Measurements from ENCODE around the gene LIPC.

Gene LIPC

GRCh38 chr15:58478035-58478434 lies 46.2 kb downstream of the LIPC start:
- Histone ChIP-seq H3K9ac (ENCODE audit: low read length) (no peak overlapping the region), H3K9me3 (ENCODE audit: low read length) (no peaks in the 10 kb centered on the region), H3K4me3 (ENCODE audit: low read depth in 1 of 2, low read length in 2 of 2) (no peak overlapping the region), H3K27ac (ENCODE audit: low read depth, low read length) (no peak overlapping the region), H3K27me3 (ENCODE audit: control insufficient read depth in 1 of 2, insufficient read depth in 2 of 2, low read length in 2 of 2) (no peaks in the 10 kb centered on the region), H3K4me1 (ENCODE audit: insufficient read depth, low read length) (no peaks in the 10 kb centered on the region), H3K36me3 (ENCODE audit: insufficient read depth, low read length) (no peaks in the 10 kb centered on the region)

DNA sequence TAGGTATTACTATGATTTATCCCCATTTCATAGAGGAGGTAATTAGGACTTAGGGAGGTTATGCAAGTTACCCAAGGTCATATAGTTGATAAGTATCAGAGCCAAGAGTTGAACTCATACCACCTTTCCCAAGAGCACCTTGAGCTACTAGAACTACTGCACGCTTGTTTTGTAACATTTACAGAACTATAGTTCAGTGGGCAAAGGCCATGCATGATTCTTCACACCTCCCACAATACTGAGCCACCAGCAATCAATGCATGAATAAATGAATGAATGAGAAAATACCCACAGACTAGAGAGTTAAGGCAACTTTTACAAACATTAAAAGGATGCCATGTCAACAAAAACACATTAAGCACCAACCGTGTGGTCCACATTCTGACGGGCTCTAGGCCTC lies 46.8 kb downstream of the LIPC start:
- Histone ChIP-seq H3K36me3 (ENCODE audit: insufficient read depth, low read length) (no peaks in the 10 kb centered on the region), H3K4me3 (ENCODE audit: low read depth in 1 of 2, low read length in 2 of 2) (no peak overlapping the region), H3K9ac (ENCODE audit: low read length) (no peak overlapping the region), H3K4me1 (ENCODE audit: insufficient read depth, low read length) (no peaks in the 10 kb centered on the region), H3K27me3 (ENCODE audit: control insufficient read depth in 1 of 2, insufficient read depth in 2 of 2, low read length in 2 of 2) (no peaks in the 10 kb centered on the region), H3K27ac (ENCODE audit: low read depth, low read length) (no peak overlapping the region), H3K9me3 (ENCODE audit: low read length) (no peaks in the 10 kb centered on the region)

DNA sequence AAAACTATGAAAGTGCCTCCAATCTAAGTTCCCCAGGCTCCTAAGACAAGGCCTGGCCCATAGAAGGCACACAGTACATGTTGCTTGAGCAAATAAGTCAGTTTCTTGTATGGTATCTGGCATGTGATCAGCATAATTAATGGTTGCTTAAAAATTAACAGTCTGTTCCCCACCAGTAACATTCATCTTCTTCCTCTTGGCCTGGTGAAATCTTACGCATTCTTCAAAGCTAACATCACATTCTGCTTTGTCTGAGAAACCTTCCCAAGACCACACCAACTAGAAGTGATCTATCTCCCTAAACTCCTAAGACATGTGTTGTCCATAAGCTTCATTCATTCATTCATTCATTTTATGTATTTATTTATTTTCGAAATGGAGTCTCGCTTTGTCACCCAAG lies 48.1 kb downstream of the LIPC start:
- Histone ChIP-seq H3K9ac (ENCODE audit: low read length) (no peak overlapping the region), H3K4me3 (ENCODE audit: low read depth in 1 of 2, low read length in 2 of 2) (no peak overlapping the region), H3K9me3 (ENCODE audit: low read length) (no peaks in the 10 kb centered on the region), H3K27me3 (ENCODE audit: control insufficient read depth in 1 of 2, insufficient read depth in 2 of 2, low read length in 2 of 2) (no peaks in the 10 kb centered on the region), H3K27ac (ENCODE audit: low read depth, low read length) (no peak overlapping the region), H3K4me1 (ENCODE audit: insufficient read depth, low read length) (no peaks in the 10 kb centered on the region), H3K36me3 (ENCODE audit: insufficient read depth, low read length) (no peaks in the 10 kb centered on the region)

GRCh38 chr15:58483376-58483775 lies 51.6 kb downstream of the LIPC start:
- Histone ChIP-seq H3K36me3 (ENCODE audit: insufficient read depth, low read length) (no peaks in the 10 kb centered on the region), H3K27ac (ENCODE audit: low read depth, low read length) (no peak overlapping the region), H3K9ac (ENCODE audit: low read length) (no peak overlapping the region), H3K4me1 (ENCODE audit: insufficient read depth, low read length) (no peaks in the 10 kb centered on the region), H3K4me3 (ENCODE audit: low read depth in 1 of 2, low read length in 2 of 2) (no peak overlapping the region), H3K27me3 (ENCODE audit: control insufficient read depth in 1 of 2, insufficient read depth in 2 of 2, low read length in 2 of 2) (no peaks in the 10 kb centered on the region), H3K9me3 (ENCODE audit: low read length) (no peaks in the 10 kb centered on the region)

GRCh38 chr15:58484791-58485600 lies 53.2 kb downstream of the LIPC start:
- Histone ChIP-seq H3K4me1 (ENCODE audit: insufficient read depth, low read length) (no peaks in the 10 kb centered on the region), H3K4me3 (ENCODE audit: low read depth in 1 of 2, low read length in 2 of 2) (no peak overlapping the region), H3K27me3 (ENCODE audit: control insufficient read depth in 1 of 2, insufficient read depth in 2 of 2, low read length in 2 of 2) (no peaks in the 10 kb centered on the region), H3K27ac (ENCODE audit: low read depth, low read length) (no peak overlapping the region), H3K9ac (ENCODE audit: low read length) (no peak overlapping the region), H3K36me3 (ENCODE audit: insufficient read depth, low read length) (no peaks in the 10 kb centered on the region), H3K9me3 (ENCODE audit: low read length) (no peaks in the 10 kb centered on the region)

GRCh38 chr15:58486062-58486461 lies 54.3 kb downstream of the LIPC start:
- Histone ChIP-seq H3K27ac (ENCODE audit: low read depth, low read length) (no peak overlapping the region), H3K9me3 (ENCODE audit: low read length) (no peaks in the 10 kb centered on the region), H3K36me3 (ENCODE audit: insufficient read depth, low read length) (no peaks in the 10 kb centered on the region), H3K9ac (ENCODE audit: low read length) (no peak overlapping the region), H3K27me3 (ENCODE audit: control insufficient read depth in 1 of 2, insufficient read depth in 2 of 2, low read length in 2 of 2) (no peaks in the 10 kb centered on the region), H3K4me3 (ENCODE audit: low read depth in 1 of 2, low read length in 2 of 2) (no peak overlapping the region), H3K4me1 (ENCODE audit: insufficient read depth, low read length) (no peaks in the 10 kb centered on the region)

GRCh38 chr15:58486564-58486963 lies 54.8 kb downstream of the LIPC start:
- Histone ChIP-seq H3K27me3 (ENCODE audit: control insufficient read depth in 1 of 2, insufficient read depth in 2 of 2, low read length in 2 of 2) (no peaks in the 10 kb centered on the region), H3K4me3 (ENCODE audit: low read depth in 1 of 2, low read length in 2 of 2) (no peak overlapping the region), H3K4me1 (ENCODE audit: insufficient read depth, low read length) (no peaks in the 10 kb centered on the region), H3K9ac (ENCODE audit: low read length) (no peak overlapping the region), H3K36me3 (ENCODE audit: insufficient read depth, low read length) (no peaks in the 10 kb centered on the region), H3K9me3 (ENCODE audit: low read length) (no peaks in the 10 kb centered on the region), H3K27ac (ENCODE audit: low read depth, low read length) (no peak overlapping the region)

DNA sequence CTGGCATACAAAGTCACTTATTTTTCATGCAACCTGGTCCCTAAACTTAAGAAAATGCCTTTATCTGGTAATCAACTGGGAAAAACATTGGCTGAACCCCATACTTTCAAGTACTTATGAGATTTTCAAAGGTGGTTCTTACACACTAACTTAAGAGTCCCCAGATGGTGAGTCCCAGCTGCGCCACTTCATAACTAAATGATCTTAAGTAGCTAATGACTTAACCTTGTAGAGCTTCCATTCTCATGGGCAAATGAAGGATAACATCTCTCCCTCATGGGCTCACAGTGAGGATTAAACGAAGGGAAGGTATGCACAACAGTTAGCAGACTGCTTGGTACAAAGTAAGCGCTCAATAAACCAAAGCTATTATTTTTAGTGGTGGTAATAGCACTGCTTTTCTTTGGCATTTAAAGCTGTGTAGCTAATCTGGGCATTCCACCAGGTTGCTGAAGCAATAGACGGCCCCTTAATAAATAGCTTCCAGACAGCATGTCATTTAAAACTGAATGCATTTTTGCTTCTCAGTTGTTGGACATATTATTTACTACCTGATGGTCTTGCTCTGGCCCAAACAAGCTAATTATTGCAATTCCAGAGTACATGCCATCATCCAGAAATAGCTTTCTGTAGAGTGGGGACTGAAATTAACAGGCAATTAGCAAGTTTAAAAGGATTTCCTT lies 55.4 kb downstream of the LIPC start:
- H3K36me3 ChIP-seq (ENCODE audit: insufficient read depth, low read length) = no peaks in the 10 kb centered on the region
- H3K4me3 ChIP-seq (ENCODE audit: low read depth in 1 of 2, low read length in 2 of 2) = no peak overlapping the region
- no peaks in the 10 kb centered on the region for H3K9me3 ChIP-seq (ENCODE audit: low read length)
- no peaks in the 10 kb centered on the region for H3K4me1 ChIP-seq (ENCODE audit: insufficient read depth, low read length)
- no peak overlapping the region for H3K9ac ChIP-seq (ENCODE audit: low read length)
- no peak overlapping the region for H3K27ac ChIP-seq (ENCODE audit: low read depth, low read length)
- H3K27me3 ChIP-seq (ENCODE audit: control insufficient read depth in 1 of 2, insufficient read depth in 2 of 2, low read length in 2 of 2) = no peaks in the 10 kb centered on the region

DNA sequence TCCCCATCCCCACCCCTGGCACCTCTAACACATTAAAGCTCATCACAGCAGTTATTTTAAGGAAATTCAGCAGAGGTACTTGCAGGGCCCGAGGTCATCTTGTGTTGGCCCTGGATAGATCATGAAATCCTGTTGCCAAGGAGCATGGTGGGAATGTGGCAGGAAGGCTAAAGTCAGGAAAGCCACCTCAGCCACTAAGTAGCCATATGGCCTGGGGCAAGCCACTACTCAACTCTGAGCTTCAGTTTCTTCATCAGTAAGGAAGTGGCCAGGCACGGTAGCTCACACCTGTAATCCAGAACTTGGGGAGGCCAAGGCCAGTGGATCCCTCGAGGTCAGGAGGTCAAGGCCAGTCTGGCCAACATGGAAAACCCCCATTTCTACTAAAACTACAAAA lies 55.9 kb downstream of the LIPC start:
- Histone ChIP-seq H3K4me1 (ENCODE audit: insufficient read depth, low read length) (no peaks in the 10 kb centered on the region), H3K36me3 (ENCODE audit: insufficient read depth, low read length) (no peaks in the 10 kb centered on the region), H3K9me3 (ENCODE audit: low read length) (no peaks in the 10 kb centered on the region), H3K27ac (ENCODE audit: low read depth, low read length) (no peak overlapping the region), H3K27me3 (ENCODE audit: control insufficient read depth in 1 of 2, insufficient read depth in 2 of 2, low read length in 2 of 2) (no peaks in the 10 kb centered on the region), H3K4me3 (ENCODE audit: low read depth in 1 of 2, low read length in 2 of 2) (no peak overlapping the region), H3K9ac (ENCODE audit: low read length) (no peak overlapping the region)

- Histone ChIP-seq H3K4me1 (ENCODE audit: insufficient read depth, low read length) (no peaks in the 10 kb centered on the region), H3K9ac (ENCODE audit: low read length) (no peak overlapping the region), H3K27ac (ENCODE audit: low read depth, low read length) (no peak overlapping the region), H3K4me3 (ENCODE audit: low read depth in 1 of 2, low read length in 2 of 2) (no peak overlapping the region), H3K9me3 (ENCODE audit: low read length) (no peaks in the 10 kb centered on the region), H3K36me3 (ENCODE audit: insufficient read depth, low read length) (no peaks in the 10 kb centered on the region), H3K27me3 (ENCODE audit: control insufficient read depth in 1 of 2, insufficient read depth in 2 of 2, low read length in 2 of 2) (no peaks in the 10 kb centered on the region)
These were observed 57.7 kb downstream of the LIPC start for GRCh38 chr15:58489289-58490085.

GRCh38 chr15:58490086-58490887 lies 58.5 kb downstream of the LIPC start:
- Histone ChIP-seq H3K4me1 (ENCODE audit: insufficient read depth, low read length) (no peaks in the 10 kb centered on the region), H3K27ac (ENCODE audit: low read depth, low read length) (no peak overlapping the region), H3K9me3 (ENCODE audit: low read length) (no peaks in the 10 kb centered on the region), H3K27me3 (ENCODE audit: control insufficient read depth in 1 of 2, insufficient read depth in 2 of 2, low read length in 2 of 2) (no peaks in the 10 kb centered on the region), H3K4me3 (ENCODE audit: low read depth in 1 of 2, low read length in 2 of 2) (no peak overlapping the region), H3K36me3 (ENCODE audit: insufficient read depth, low read length) (no peaks in the 10 kb centered on the region), H3K9ac (ENCODE audit: low read length) (no peak overlapping the region)

All from muscle layer of colon (tissue), 2 donors.